ENCODE results near the gene MED13.
"Not testable (repeated sequence)": the region's sequence is repeated elsewhere in the genome, so short reads cannot be mapped to it uniquely, and the experiment has no call there.

Gene MED13

GRCh38 chr17:61984821-61985220 is 80.3 kb downstream of the MED13 start:
- no peak for DNase-seq

- DNase-seq, result no peak
Measured at GRCh38 chr17:61981323-61981722, 83.8 kb downstream of the MED13 start.

GRCh38 chr17:61980535-61980934 is 84.5 kb downstream of the MED13 start:
- no peak for DNase-seq

GRCh38 chr17:61974115-61974514 is 91.0 kb downstream of the MED13 start:
- no peak for DNase-seq

GRCh38 chr17:61972311-61972710 is 92.8 kb downstream of the MED13 start:
- DNase-seq, result no peak

GRCh38 chr17:61970030-61970429 is 95.0 kb downstream of the MED13 start:
- DNase-seq, result no peak

GRCh38 chr17:61968757-61969156 is 96.3 kb downstream of the MED13 start:
- DNase-seq, result no peak

- no peak for DNase-seq
Measured at GRCh38 chr17:61967729-61968128, 97.3 kb downstream of the MED13 start.

- DNase-seq, result no peak
Measured at GRCh38 chr17:61966191-61966590, 98.9 kb downstream of the MED13 start.

GRCh38 chr17:61955619-61956018 is 109.5 kb downstream of the MED13 start:
- DNase-seq, result no peak

- no peak for DNase-seq
Measured at GRCh38 chr17:61947367-61948078, 117.6 kb downstream of the MED13 start.

GRCh38 chr17:61946359-61946758 is 118.7 kb downstream of the MED13 start:
- DNase-seq, result no peak

- DNase-seq, result no peak
Measured at GRCh38 chr17:61943117-61943516, 122.0 kb downstream of the MED13 start.

- no peak for DNase-seq
Measured at GRCh38 chr17:61942085-61942484, 123.0 kb downstream of the MED13 start.

- no peak for DNase-seq
Measured at GRCh38 chr17:61928101-61928436, 137.0 kb downstream of the MED13 start.

GRCh38 chr17:61927208-61928100 is 137.6 kb downstream of the MED13 start, which contains the start of gene INTS2:
Gene INTS2 (minus strand): TSS chr17:61927982. CDS start chr17:61926644, 1,338 bp downstream.
- DNase-seq, result peak; percentile 94

- no peak for DNase-seq
Measured at GRCh38 chr17:61926826-61927207, 138.3 kb downstream of the MED13 start.

- DNase-seq, result not testable (repeated sequence)
Measured at GRCh38 chr17:61915162-61915561, 149.9 kb downstream of the MED13 start.

GRCh38 chr17:61908292-61909037 is 156.6 kb downstream of the MED13 start:
- no peak for DNase-seq

GRCh38 chr17:61907361-61907760 is 157.7 kb downstream of the MED13 start:
- DNase-seq, result no peak

GRCh38 chr17:61904094-61904710 is 160.9 kb downstream of the MED13 start:
- DNase-seq, result no peak

- no peak for DNase-seq
Measured at GRCh38 chr17:61903251-61903650, 161.8 kb downstream of the MED13 start.
